ENCODE measurements around the gene CENPX. TPM values are rescaled to one million over a fixed set of nuclear protein-coding genes. Genes with fewer than 3 reads are reported as not detected.

CENPX gene
- total and polyA plus RNA-seq, 2 donors (not counting 3 experiments of a cell fraction or from before 2014, with no cell fraction given): 56.2 to 67.2 TPM

- DNase-seq (ENCODE audit: low read depth, low spot score) (no peak), FAIRE-seq (no peak)
- POLR2A ChIA-PET: no interaction called here
- Histone ChIP-seq H3K4me1 (ENCODE audit: control insufficient read depth, extremely low read depth, insufficient read depth, low read length) (peaks cover 13% of the 10 kb centered on the region), H3K4me2 (ENCODE audit: insufficient read depth, low read length) (no peak overlapping the region), H3K27ac (ENCODE audit: insufficient read depth, low read depth, low read length) (no peak overlapping the region), H3K9me1 (replicated peaks; ENCODE audit: control insufficient read depth, extremely low read depth, insufficient read depth, low read length) (no peaks in the 10 kb centered on the region), H3K27me3 (ENCODE audit: control insufficient read depth in 2 of 2, insufficient read depth in 2 of 2, low read length in 2 of 2) (no peaks in the 10 kb centered on the region), H4K20me1 (replicated peaks; ENCODE audit: control insufficient read depth, extremely low read depth, insufficient read depth, low read length) (no peaks in the 10 kb centered on the region), H3K9me3 (replicated peaks; ENCODE audit: control insufficient read depth, insufficient read depth, low read length) (no peaks in the 10 kb centered on the region), H3K9ac (replicated peaks; ENCODE audit: extremely low read depth, insufficient read depth, low read length) (no peak overlapping the region), H2AFZ (ENCODE audit: low read depth, low read length) (no peak overlapping the region), H3K4me3 (replicated peaks in 1 of 3; ENCODE audit: insufficient read depth in 1 of 3, low read depth in 1 of 3, low read length in 3 of 3) (no peak overlapping the region), H3K36me3 (ENCODE audit: control insufficient read depth in 2 of 2, extremely low read depth in 1 of 2, insufficient read depth in 2 of 2, low read length in 2 of 2) (no peaks in the 10 kb centered on the region), H3K79me2 (ENCODE audit: control insufficient read depth, insufficient read depth, low read length) (no peaks in the 10 kb centered on the region)
- dilution Hi-C loops (cut with MboI; ENCODE audit: extremely low pct_ligation_motif_present, low sequenced_read_pairs) (no loop called here), intact Hi-C loops (cut with micrococcal nuclease) (no loop called here)
- no TSS peak for BruUV-seq (replicated peaks)
- CTCF ChIA-PET: no interaction called here
- TF ChIP-seq MYC (IDR thresholded peaks at IDR 0.05; ENCODE audit: low read depth, low read length): no peak
- no peak for TF ChIP-seq FOS (IDR thresholded peaks at IDR 0.05; ENCODE audit: borderline replicate concordance, insufficient read depth, low read length)
These were observed 16.0 kb downstream of the CENPX start for GRCh38 chr17:82006468-82007227.

- Histone ChIP-seq H3K9me1 (replicated peaks; ENCODE audit: control insufficient read depth, extremely low read depth, insufficient read depth, low read length) (no peaks in the 10 kb centered on the region), H3K27ac (ENCODE audit: insufficient read depth, low read depth, low read length) (no peak overlapping the region), H3K4me1 (ENCODE audit: control insufficient read depth, extremely low read depth, insufficient read depth, low read length) (peaks cover 13% of the 10 kb centered on the region), H3K27me3 (ENCODE audit: control insufficient read depth in 2 of 2, insufficient read depth in 2 of 2, low read length in 2 of 2) (no peaks in the 10 kb centered on the region), H3K9me3 (replicated peaks; ENCODE audit: control insufficient read depth, insufficient read depth, low read length) (no peaks in the 10 kb centered on the region), H3K4me3 (replicated peaks in 1 of 3; ENCODE audit: insufficient read depth in 1 of 3, low read depth in 1 of 3, low read length in 3 of 3) (no peak overlapping the region), H4K20me1 (replicated peaks; ENCODE audit: control insufficient read depth, extremely low read depth, insufficient read depth, low read length) (no peaks in the 10 kb centered on the region), H3K9ac (replicated peaks; ENCODE audit: extremely low read depth, insufficient read depth, low read length) (no peak overlapping the region), H2AFZ (ENCODE audit: low read depth, low read length) (no peak overlapping the region), H3K4me2 (ENCODE audit: insufficient read depth, low read length) (no peak overlapping the region), H3K79me2 (ENCODE audit: control insufficient read depth, insufficient read depth, low read length) (no peaks in the 10 kb centered on the region), H3K36me3 (ENCODE audit: control insufficient read depth in 2 of 2, extremely low read depth in 1 of 2, insufficient read depth in 2 of 2, low read length in 2 of 2) (no peaks in the 10 kb centered on the region)
- no TSS peak for BruUV-seq (replicated peaks)
- intact Hi-C loops (cut with micrococcal nuclease): no loop called here
- POLR2A ChIA-PET: no interaction called here
- FAIRE-seq: no peak
- dilution Hi-C loops (cut with MboI; ENCODE audit: extremely low pct_ligation_motif_present, low sequenced_read_pairs): no loop called here
- CTCF ChIA-PET: interaction anchor here (3.5 kb wide), 1 partner anchor 14 kb away, joined by 30 read pairs; no protein-coding TSS in a partner anchor
- no peak for TF ChIP-seq POLR2AphosphoS5 (IDR thresholded peaks at IDR 0.05; ENCODE audit: insufficient read depth, low read depth, low read length)
- TF ChIP-seq FOS (IDR thresholded peaks at IDR 0.05; ENCODE audit: borderline replicate concordance, insufficient read depth, low read length): no peak
- no peak for TF ChIP-seq JUN (IDR thresholded peaks at IDR 0.05; ENCODE audit: borderline replicate concordance, insufficient read depth, insufficient read length, low read depth)
- no peak for TF ChIP-seq MAX (IDR thresholded peaks at IDR 0.05; ENCODE audit: insufficient read depth, insufficient read length)
- TF ChIP-seq MYC (IDR thresholded peaks at IDR 0.05; ENCODE audit: low read depth, low read length): no peak
- TF ChIP-seq GATA2 (IDR thresholded peaks at IDR 0.05; ENCODE audit: insufficient read depth, insufficient read length, low read depth, low read length): no peak
- TF ChIP-seq EZH2 (IDR thresholded peaks at IDR 0.05; ENCODE audit: borderline replicate concordance, low read depth, low read length, severe bottlenecking): no peak
- DNase-seq (ENCODE audit: low read depth, low spot score): no peak
These were observed 16.9 kb downstream of the CENPX start for GRCh38 chr17:82005701-82006348.
